Mesenchymal stem cell (in vitro differentiated cells and primary cell): Measurements from ENCODE around the gene MS4A1.

ENCODE experiments used
- DNase-seq: peaks from one replicate; pipeline ENCODE4 v3.0.0-alpha.2; 2013
- H2AFZ ChIP-seq: one replicate; pipeline ENCODE4 v1.6.1; 2013; ENCODE audit warnings: low read depth, mild to moderate bottlenecking, control low read depth, inconsistent platforms, low read length, moderate library complexity
- H2AK5ac ChIP-seq: 2 replicates; pipeline ENCODE4 v1.6.1; 2013; ENCODE audit warnings: low read length, moderate library complexity, mild to moderate bottlenecking, inconsistent platforms; ENCODE audit not compliant: severe bottlenecking
- H2BK120ac ChIP-seq: one replicate; pipeline ENCODE4 v1.6.1; 2013; ENCODE audit warnings: low read depth, mild to moderate bottlenecking, inconsistent platforms, low read length, moderate library complexity
- H2BK12ac ChIP-seq, 2 experiments: one replicate each; pipeline ENCODE4 v1.6.1; 2013; ENCODE audit warnings: inconsistent platforms in 2 of 2, low read length in 2 of 2, mild to moderate bottlenecking in 2 of 2, moderate library complexity in 2 of 2, control low read depth in 1 of 2
- H2BK15ac ChIP-seq: one replicate; pipeline ENCODE4 v1.6.1; 2013; ENCODE audit warnings: mild to moderate bottlenecking, low read depth, inconsistent platforms; ENCODE audit not compliant: poor library complexity, severe bottlenecking
- H2BK5ac ChIP-seq: 2 replicates; pipeline ENCODE4 v1.6.1; 2013; ENCODE audit warnings: low read depth, mild to moderate bottlenecking, low read length, control low read depth, inconsistent platforms; ENCODE audit not compliant: poor library complexity, severe bottlenecking
- H3K14ac ChIP-seq, 2 experiments: one replicate each; pipeline ENCODE4 v1.6.1; 2013; ENCODE audit warnings: inconsistent platforms in 2 of 2, low read length in 2 of 2, control low read depth in 1 of 2, mild to moderate bottlenecking in 1 of 2, moderate library complexity in 1 of 2
- H3K18ac ChIP-seq, 2 experiments: one replicate each; pipeline ENCODE4 v1.6.1; 2013; ENCODE audit warnings: inconsistent platforms in 2 of 2, low read length in 2 of 2, control low read depth in 1 of 2, low read depth in 1 of 2, mild to moderate bottlenecking in 1 of 2
- H3K23ac ChIP-seq, 2 experiments: one replicate each; pipeline ENCODE4 v1.6.1; 2013; ENCODE audit warnings: inconsistent platforms in 2 of 2, low read length in 2 of 2, mild to moderate bottlenecking in 2 of 2, moderate library complexity in 2 of 2, control low read depth in 1 of 2
- H3K27ac ChIP-seq: 2 replicates; pipeline ENCODE4 v1.5.1; 2013; ENCODE audit warnings: mild to moderate bottlenecking, moderate library complexity, low read length, control low read depth, inconsistent platforms; ENCODE audit not compliant: poor library complexity, severe bottlenecking
- H3K27me3 ChIP-seq, 2 experiments: 2 replicates each; pipeline versions ENCODE4 v1.6.1 to v1.7.0; 2013; ENCODE audit warnings: low read length in 2 of 2, mild to moderate bottlenecking in 2 of 2, moderate library complexity in 2 of 2, control low read depth in 1 of 2, inconsistent platforms in 1 of 2; ENCODE audit not compliant: control insufficient read depth in 1 of 2, insufficient read depth in 1 of 2
- H3K36me3 ChIP-seq, 2 experiments: 2 replicates each; pipeline versions ENCODE4 v1.6.1 to v1.7.0; 2013; ENCODE audit warnings: low read length in 2 of 2, control low read depth in 1 of 2, inconsistent platforms in 1 of 2, low read depth in 1 of 2, mild to moderate bottlenecking in 1 of 2; ENCODE audit not compliant: insufficient read depth in 2 of 2, control insufficient read depth in 1 of 2
- H3K4ac ChIP-seq, 2 experiments: one replicate each; pipeline ENCODE4 v1.6.1; 2013; ENCODE audit warnings: inconsistent platforms in 2 of 2, low read length in 2 of 2, mild to moderate bottlenecking in 2 of 2, moderate library complexity in 2 of 2, control low read depth in 1 of 2, low read depth in 1 of 2
- H3K4me1 ChIP-seq: 2 replicates; pipeline ENCODE4 v1.6.1; 2013; ENCODE audit warnings: low read depth, low read length, control low read depth; ENCODE audit not compliant: control insufficient read depth, insufficient read depth
- H3K4me2 ChIP-seq: 2 replicates; pipeline ENCODE4 v1.6.1; 2013; ENCODE audit warnings: low read length, mild to moderate bottlenecking, inconsistent platforms; ENCODE audit not compliant: poor library complexity, severe bottlenecking
- H3K4me3 ChIP-seq, 2 experiments: 2 replicates each; pipeline versions ENCODE4 v1.5.1 to v1.7.0; 2013; ENCODE audit warnings: low read length in 2 of 2, mild to moderate bottlenecking in 2 of 2, control low read depth in 1 of 2, low read depth in 1 of 2; ENCODE audit not compliant: insufficient read depth in 1 of 2
- H3K79me1 ChIP-seq: replicated peaks from 2 replicates; pipeline ENCODE4 v1.6.1; 2013; ENCODE audit warnings: mild to moderate bottlenecking, control low read depth, low read length, inconsistent platforms; ENCODE audit not compliant: poor library complexity, severe bottlenecking
- H3K9ac ChIP-seq: 2 replicates; pipeline ENCODE4 v1.7.0; 2013; ENCODE audit warnings: mild to moderate bottlenecking, low read length, moderate library complexity
- H3K9me3 ChIP-seq: 2 replicates; pipeline ENCODE4 v1.7.0; 2013; ENCODE audit warnings: mild to moderate bottlenecking, low read length; ENCODE audit not compliant: control insufficient read depth
- H4K8ac ChIP-seq: one replicate; pipeline ENCODE4 v1.6.1; 2013; ENCODE audit warnings: inconsistent platforms, mild to moderate bottlenecking, low read length, moderate library complexity
- H4K91ac ChIP-seq: one replicate; pipeline ENCODE4 v1.6.1; 2013; ENCODE audit warnings: mild to moderate bottlenecking, low read length, inconsistent platforms
- WGBS: methylation state at CpG from one replicate; pipeline ENCODE4 v1.1.7; 2013; ENCODE audit warnings: mixed read lengths; 5-methylcytosine and 5-hydroxymethylcytosine counted together

Gene MS4A1

DNA sequence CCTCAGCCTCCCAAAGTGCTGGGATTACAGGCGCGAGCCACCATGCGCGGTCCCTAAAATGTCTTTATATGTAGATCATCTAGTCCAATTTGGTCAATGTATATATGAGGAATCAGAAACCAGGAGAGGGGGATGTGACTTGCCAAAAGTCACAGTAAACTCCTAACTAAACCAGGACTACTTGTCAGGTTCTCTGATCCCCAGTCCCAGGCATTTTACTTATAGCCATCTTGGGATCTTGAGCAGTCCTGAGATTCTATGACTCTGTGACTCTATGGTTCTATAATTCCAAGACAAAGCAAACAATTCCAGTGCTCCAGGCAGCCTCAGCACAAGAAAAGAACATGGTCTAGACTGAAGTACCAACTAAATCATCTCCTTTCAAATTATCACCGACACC lies 26.4 kb upstream of the MS4A1 start, which contains the start of gene MS4A5:
Gene MS4A5 (plus strand): TSS at position 301 of the 400 bp plus-strand sequence. CDS start 103 bp downstream, outside the sequence.
- Histone ChIP-seq H3K23ac (no peak within 1 kb of the TSS), H3K27me3 (no peaks in the 10 kb centered on the region), H2BK120ac (no peak within 1 kb of the TSS), H3K27ac (no peak within 1 kb of the TSS), H2AFZ (no peak within 1 kb of the TSS), H2BK5ac (no peak within 1 kb of the TSS), H3K4me3 (no peak within 1 kb of the TSS), H2BK12ac (no peak within 1 kb of the TSS), H3K18ac (no peak within 1 kb of the TSS), H3K79me1 (no peaks in the 10 kb centered on the region), H3K4me1 (no peaks in the 10 kb centered on the region), H4K91ac (no peak within 1 kb of the TSS), H3K4me2 (no peak within 1 kb of the TSS), H4K8ac (no peak within 1 kb of the TSS), H3K4ac (no peak within 1 kb of the TSS), H3K14ac (no peak within 1 kb of the TSS), H2BK15ac (no peak within 1 kb of the TSS), H3K9ac (no peak within 1 kb of the TSS), H2AK5ac (no peak within 1 kb of the TSS), H3K9me3 (no peaks in the 10 kb centered on the region), H3K36me3 (no peaks in the 10 kb centered on the region)
- no peak for DNase-seq
- WGBS: 100% methylated on average over 5 of the region's 5 CpGs

GRCh38 chr11:60431251-60431650 lies 24.4 kb upstream of the MS4A1 start:
- Histone ChIP-seq H2AK5ac (no peak overlapping the region), H3K27ac (no peak overlapping the region), H2BK15ac (no peak overlapping the region), H2AFZ (no peak overlapping the region), H4K91ac (no peak overlapping the region), H3K14ac (no peak overlapping the region), H2BK5ac (no peak overlapping the region), H3K4me3 (no peak overlapping the region), H3K27me3 (no peaks in the 10 kb centered on the region), H3K18ac (no peak overlapping the region), H3K4me2 (no peak overlapping the region), H3K4me1 (no peaks in the 10 kb centered on the region), H3K23ac (no peak overlapping the region), H3K9ac (no peak overlapping the region), H2BK120ac (no peak overlapping the region), H3K79me1 (no peaks in the 10 kb centered on the region), H4K8ac (no peak overlapping the region), H3K4ac (no peak overlapping the region), H3K9me3 (no peaks in the 10 kb centered on the region), H3K36me3 (no peaks in the 10 kb centered on the region), H2BK12ac (no peak overlapping the region)
- DNase-seq: no peak
- 55% methylated on average over 1 of the region's 2 CpGs for WGBS

DNA sequence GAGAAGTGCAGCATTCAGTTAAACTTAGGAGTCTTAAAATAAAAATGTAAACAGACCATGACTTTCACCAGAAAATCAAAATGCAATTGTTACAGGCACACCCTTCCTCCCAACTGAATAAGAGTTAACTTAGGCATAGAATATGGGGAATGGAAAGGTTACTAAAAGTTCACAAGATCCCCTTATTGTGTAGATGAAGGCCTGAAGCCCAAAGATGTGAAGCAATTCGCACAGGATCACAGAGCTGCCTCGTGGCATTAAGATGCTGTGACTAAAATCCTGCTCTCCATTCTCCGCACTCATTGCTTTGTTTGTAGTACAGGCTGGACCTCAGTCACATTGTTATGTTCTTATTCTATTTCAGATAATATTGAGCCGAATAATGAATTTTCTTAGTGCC lies 22.2 kb upstream of the MS4A1 start:
- Histone ChIP-seq H3K4me2 (no peak overlapping the region), H2BK5ac (no peak overlapping the region), H3K23ac (no peak overlapping the region), H2AFZ (no peak overlapping the region), H3K14ac (no peak overlapping the region), H3K9ac (no peak overlapping the region), H4K8ac (no peak overlapping the region), H2BK15ac (no peak overlapping the region), H3K4me3 (no peak overlapping the region), H2BK120ac (no peak overlapping the region), H3K18ac (no peak overlapping the region), H3K36me3 (no peaks in the 10 kb centered on the region), H3K79me1 (no peaks in the 10 kb centered on the region), H3K27me3 (no peaks in the 10 kb centered on the region), H4K91ac (no peak overlapping the region), H2BK12ac (no peak overlapping the region), H3K27ac (no peak overlapping the region), H2AK5ac (no peak overlapping the region), H3K9me3 (no peaks in the 10 kb centered on the region), H3K4ac (no peak overlapping the region), H3K4me1 (no peaks in the 10 kb centered on the region)
- no peak for DNase-seq
- 43% methylated on average over 2 of the region's 4 CpGs for WGBS

DNA sequence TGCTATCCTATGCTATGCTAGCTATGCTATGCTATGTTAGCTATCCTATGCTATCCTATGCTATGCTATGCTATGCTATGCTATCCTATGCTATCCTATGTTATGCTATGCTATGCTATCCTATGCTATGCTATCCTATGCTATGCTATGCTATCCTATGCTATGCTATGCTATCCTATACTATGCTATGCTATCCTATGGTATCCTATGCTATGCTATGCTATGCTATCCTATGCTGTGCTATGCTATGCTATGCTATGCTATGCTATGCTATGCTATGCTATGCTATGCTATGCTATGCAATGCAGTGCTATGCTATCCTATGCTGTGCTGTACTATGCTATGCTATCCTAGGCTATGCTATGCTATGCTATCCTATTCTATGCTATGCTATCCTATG lies 8.6 kb upstream of the MS4A1 start:
- Histone ChIP-seq H3K4ac (no peak overlapping the region), H3K27me3 (no peaks in the 10 kb centered on the region), H3K27ac (no peak overlapping the region), H3K36me3 (no peaks in the 10 kb centered on the region), H2BK5ac (no peak overlapping the region), H3K9me3 (no peaks in the 10 kb centered on the region), H4K91ac (no peak overlapping the region), H4K8ac (no peak overlapping the region), H3K9ac (no peak overlapping the region), H3K14ac (no peak overlapping the region), H2AK5ac (no peak overlapping the region), H3K4me3 (no peak overlapping the region), H2BK120ac (no peak overlapping the region), H3K4me1 (no peaks in the 10 kb centered on the region), H3K23ac (no peak overlapping the region), H2BK15ac (no peak overlapping the region), H2AFZ (peak overlapping the region; percentile 23), H2BK12ac (no peak overlapping the region), H3K79me1 (no peaks in the 10 kb centered on the region), H3K18ac (no peak overlapping the region), H3K4me2 (no peak overlapping the region)
- no peak for DNase-seq
